ENCODE measurements around the gene ARPC2.

ARPC2 gene

DNA sequence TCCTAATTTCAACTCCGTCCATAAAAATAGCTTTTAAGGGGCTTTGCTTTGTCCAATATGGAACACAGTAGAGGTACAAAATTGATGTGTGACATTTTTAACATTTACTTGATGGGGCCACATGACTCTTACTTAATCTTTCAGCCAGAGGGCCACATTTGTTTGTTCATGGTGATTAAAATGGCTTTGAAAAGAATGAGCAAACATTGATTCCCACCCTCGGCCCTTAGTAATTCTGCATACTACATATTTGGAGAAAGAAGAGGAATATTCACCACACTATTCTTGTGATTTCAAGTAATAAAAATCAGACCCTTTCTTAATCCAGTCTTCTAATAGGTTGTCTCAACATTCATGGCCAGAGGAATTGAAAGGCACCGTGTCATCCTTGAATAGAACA, 17.5 kb downstream of the ARPC2 start:
- DNase-seq (ENCODE audit: low read depth in 2 of 2): no peak
- no peak overlapping the region for H3K4me3 ChIP-seq (replicated peaks in 1 of 2; ENCODE audit: low read depth in 2 of 2, low read length in 2 of 2)
- TF ChIP-seq, protein P1, sequence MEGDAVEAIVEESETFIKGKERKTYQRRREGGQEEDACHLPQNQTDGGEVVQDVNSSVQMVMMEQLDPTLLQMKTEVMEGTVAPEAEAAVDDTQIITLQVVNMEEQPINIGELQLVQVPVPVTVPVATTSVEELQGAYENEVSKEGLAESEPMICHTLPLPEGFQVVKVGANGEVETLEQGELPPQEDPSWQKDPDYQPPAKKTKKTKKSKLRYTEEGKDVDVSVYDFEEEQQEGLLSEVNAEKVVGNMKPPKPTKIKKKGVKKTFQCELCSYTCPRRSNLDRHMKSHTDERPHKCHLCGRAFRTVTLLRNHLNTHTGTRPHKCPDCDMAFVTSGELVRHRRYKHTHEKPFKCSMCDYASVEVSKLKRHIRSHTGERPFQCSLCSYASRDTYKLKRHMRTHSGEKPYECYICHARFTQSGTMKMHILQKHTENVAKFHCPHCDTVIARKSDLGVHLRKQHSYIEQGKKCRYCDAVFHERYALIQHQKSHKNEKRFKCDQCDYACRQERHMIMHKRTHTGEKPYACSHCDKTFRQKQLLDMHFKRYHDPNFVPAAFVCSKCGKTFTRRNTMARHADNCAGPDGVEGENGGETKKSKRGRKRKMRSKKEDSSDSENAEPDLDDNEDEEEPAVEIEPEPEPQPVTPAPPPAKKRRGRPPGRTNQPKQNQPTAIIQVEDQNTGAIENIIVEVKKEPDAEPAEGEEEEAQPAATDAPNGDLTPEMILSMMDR (IDR thresholded peaks at IDR 0.05; ENCODE audit: low read depth, low read length): no peak

DNA sequence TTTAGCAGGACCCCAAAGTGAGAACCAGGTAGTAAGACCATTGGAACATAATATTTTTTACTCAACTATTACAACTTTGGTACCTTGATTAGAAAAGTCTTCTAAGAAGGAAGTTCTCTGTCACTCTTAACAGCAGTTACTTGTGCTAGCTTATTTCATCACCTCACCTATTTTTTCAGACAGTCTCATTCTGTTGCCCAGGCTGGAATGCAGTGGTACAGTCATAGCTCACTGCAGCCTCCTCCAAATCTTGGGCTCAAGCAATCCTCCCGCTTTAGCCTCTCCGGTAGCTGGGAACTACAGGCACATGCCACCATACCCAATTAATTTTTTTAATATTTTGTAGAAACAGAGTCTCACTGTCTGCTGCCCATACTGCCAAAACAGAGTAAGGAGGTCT, 18.0 kb downstream of the ARPC2 start:
- TF ChIP-seq, protein P1 (IDR thresholded peaks at IDR 0.05; ENCODE audit: low read depth, low read length): no peak
- no peak overlapping the region for H3K4me3 ChIP-seq (replicated peaks in 1 of 2; ENCODE audit: low read depth in 2 of 2, low read length in 2 of 2)
- DNase-seq (ENCODE audit: low read depth in 2 of 2): no peak

GRCh38 chr2:218236829-218237228, 19.8 kb downstream of the ARPC2 start:
- DNase-seq (ENCODE audit: low read depth in 2 of 2): no peak

DNA sequence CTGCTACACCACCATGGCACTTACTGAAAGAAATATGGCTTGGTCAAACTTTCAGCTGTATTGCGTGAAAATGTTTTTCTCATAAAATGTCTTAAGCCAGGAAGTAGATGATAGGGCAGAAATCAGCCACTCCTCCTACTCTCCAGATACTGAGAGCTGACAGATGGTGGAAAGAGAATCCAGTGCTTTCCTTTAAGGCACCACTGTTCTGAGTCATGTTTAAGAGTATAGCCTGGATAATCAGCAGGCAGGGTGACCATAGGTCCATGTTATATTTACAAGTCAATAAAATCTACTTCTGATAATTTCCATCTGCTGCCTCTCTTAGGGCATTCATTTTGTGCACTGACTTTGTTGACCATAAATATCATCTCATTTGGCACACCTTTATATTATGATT, 21.9 kb downstream of the ARPC2 start:
- DNase-seq (ENCODE audit: low read depth in 2 of 2): no peak
- TF ChIP-seq, protein P1 (IDR thresholded peaks at IDR 0.05; ENCODE audit: low read depth, low read length): no peak
- H3K4me3 ChIP-seq (replicated peaks in 1 of 2; ENCODE audit: low read depth in 2 of 2, low read length in 2 of 2): no peak overlapping the region

More at GRCh38 chr2:218236829-218237228, 19.8 kb downstream of the ARPC2 start:
- H3K4me3 ChIP-seq (replicated peaks in 1 of 2; ENCODE audit: low read depth in 2 of 2, low read length in 2 of 2): no peak overlapping the region
- TF ChIP-seq, protein P1 (IDR thresholded peaks at IDR 0.05; ENCODE audit: low read depth, low read length): no peak

DNA sequence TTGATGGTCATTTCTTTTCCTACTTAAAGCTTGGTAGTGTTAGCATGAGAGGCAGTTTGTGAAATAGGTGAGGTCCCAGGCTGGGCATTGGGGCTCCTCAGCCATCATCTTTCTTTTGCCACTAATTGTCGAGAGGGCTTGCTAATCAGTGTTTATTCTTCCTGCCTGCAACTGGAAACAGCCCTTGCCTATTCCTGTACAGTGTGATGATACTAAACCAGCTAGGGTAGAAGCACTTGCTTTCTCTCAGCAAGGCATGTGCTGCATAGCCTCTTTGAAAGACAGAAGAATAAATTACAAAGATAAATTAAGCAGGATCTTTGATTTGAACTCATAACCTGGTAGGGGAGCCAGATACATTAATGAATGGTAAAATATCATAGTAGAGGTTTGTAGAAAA, 27.2 kb downstream of the ARPC2 start:
- no peak for DNase-seq (ENCODE audit: low read depth in 2 of 2)
- TF ChIP-seq, protein P1 (IDR thresholded peaks at IDR 0.05; ENCODE audit: low read depth, low read length): no peak
- H3K4me3 ChIP-seq (replicated peaks in 1 of 2; ENCODE audit: low read depth in 2 of 2, low read length in 2 of 2): no peak overlapping the region

DNA sequence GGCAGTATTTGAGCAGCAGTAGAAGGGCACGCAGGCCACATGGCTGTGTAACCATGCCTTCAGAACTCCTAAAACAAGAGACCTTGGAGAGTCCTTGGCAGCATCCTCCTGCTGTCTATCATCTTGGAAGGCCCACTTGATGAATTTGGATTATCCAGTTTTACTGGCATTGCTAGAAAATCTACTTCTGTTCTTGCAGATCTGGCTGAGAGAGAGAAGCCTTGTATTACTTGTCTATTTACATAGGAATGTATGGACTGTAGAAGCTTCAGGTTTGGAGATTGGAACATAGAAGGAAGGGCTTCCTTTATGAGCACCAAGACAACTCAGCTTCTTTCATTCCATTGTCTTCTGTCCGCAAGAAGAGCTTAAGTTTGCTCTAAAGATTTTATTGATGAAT, 27.7 kb downstream of the ARPC2 start:
- DNase-seq (ENCODE audit: low read depth in 2 of 2): no peak
- no peak overlapping the region for H3K4me3 ChIP-seq (replicated peaks in 1 of 2; ENCODE audit: low read depth in 2 of 2, low read length in 2 of 2)
- TF ChIP-seq, protein P1 (IDR thresholded peaks at IDR 0.05; ENCODE audit: low read depth, low read length): no peak

DNA sequence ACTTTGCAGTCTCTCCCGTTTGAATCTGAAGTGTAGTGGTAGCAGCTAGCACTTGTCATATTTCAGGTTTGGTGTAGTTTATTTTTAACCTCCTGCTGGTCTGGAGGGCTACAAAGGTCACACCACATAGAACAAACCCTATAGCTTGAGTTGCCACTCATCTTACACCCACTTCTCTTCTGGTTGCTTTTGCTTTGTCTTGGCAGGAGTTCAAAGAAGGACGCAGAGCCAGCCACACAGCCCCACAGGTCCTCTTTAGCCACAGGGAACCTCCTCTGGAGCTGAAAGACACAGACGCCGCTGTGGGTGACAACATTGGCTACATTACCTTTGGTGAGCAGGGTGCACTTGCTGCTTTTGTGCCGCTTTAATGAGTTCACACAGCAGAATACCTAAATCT, 28.2 kb downstream of the ARPC2 start:
- DNase-seq (ENCODE audit: low read depth in 2 of 2): no peak
- TF ChIP-seq, protein P1 (IDR thresholded peaks at IDR 0.05; ENCODE audit: low read depth, low read length): no peak
- H3K4me3 ChIP-seq (replicated peaks in 1 of 2; ENCODE audit: low read depth in 2 of 2, low read length in 2 of 2): no peak overlapping the region

Data from cardiac fibroblast (primary cell).